GM21367 (cell line): Measurements from ENCODE around the gene B9D1.

Source experiments
- ATAC-seq: cut with Tn5 transposase; IDR thresholded peaks from one replicate; pipeline ENCODE4 v1.9.1; 2021; ENCODE audit not compliant: unreplicated experiment

B9D1 gene

GRCh38 chr17:19377602-19378415 lies 15.3 kb upstream of the B9D1 start:
- peak; percentile 88 for ATAC-seq

- ATAC-seq, result no peak
Measured at GRCh38 chr17:19376811-19377210, 14.3 kb upstream of the B9D1 start.

GRCh38 chr17:19375732-19376131 lies 13.2 kb upstream of the B9D1 start:
- ATAC-seq, result no peak

GRCh38 chr17:19374136-19374535 lies 11.6 kb upstream of the B9D1 start:
- ATAC-seq, result no peak

GRCh38 chr17:19372866-19373504 lies 10.5 kb upstream of the B9D1 start:
- ATAC-seq, result no peak

- ATAC-seq, result no peak
Measured at GRCh38 chr17:19372439-19372838, 9.9 kb upstream of the B9D1 start.

GRCh38 chr17:19372011-19372370 lies 9.5 kb upstream of the B9D1 start:
- no peak for ATAC-seq

- ATAC-seq, result no peak
Measured at GRCh38 chr17:19371259-19372010, 8.9 kb upstream of the B9D1 start.

GRCh38 chr17:19370493-19370960 lies 8.0 kb upstream of the B9D1 start:
- ATAC-seq, result no peak

- ATAC-seq, result no peak
Measured at GRCh38 chr17:19369846-19370492, 7.4 kb upstream of the B9D1 start.

- no peak for ATAC-seq
Measured at GRCh38 chr17:19369107-19369778, 6.7 kb upstream of the B9D1 start.

GRCh38 chr17:19368229-19368628 lies 5.7 kb upstream of the B9D1 start:
- ATAC-seq, result no peak

- no peak for ATAC-seq
Measured at GRCh38 chr17:19366637-19366972, 4.1 kb upstream of the B9D1 start.

- ATAC-seq, result no peak
Measured at GRCh38 chr17:19365833-19366636, 3.5 kb upstream of the B9D1 start.

- no peak for ATAC-seq
Measured at GRCh38 chr17:19365499-19365817, 2.9 kb upstream of the B9D1 start.

GRCh38 chr17:19364699-19365498 lies 2.4 kb upstream of the B9D1 start:
- no peak for ATAC-seq

- ATAC-seq, result no peak
Measured at GRCh38 chr17:19363460-19364035, 1.0 kb upstream of the B9D1 start.

GRCh38 chr17:19363114-19363438 lies 553 bp upstream of the B9D1 start:
- no peak for ATAC-seq

GRCh38 chr17:19361944-19362276 lies 613 bp downstream of the B9D1 start:
- no peak for ATAC-seq
